ENCODE results near the gene PALB2.
"Not testable (repeated sequence)": the region's sequence is repeated elsewhere in the genome, so short reads cannot be mapped to it uniquely, and the experiment has no call there.

PALB2 gene

DNA sequence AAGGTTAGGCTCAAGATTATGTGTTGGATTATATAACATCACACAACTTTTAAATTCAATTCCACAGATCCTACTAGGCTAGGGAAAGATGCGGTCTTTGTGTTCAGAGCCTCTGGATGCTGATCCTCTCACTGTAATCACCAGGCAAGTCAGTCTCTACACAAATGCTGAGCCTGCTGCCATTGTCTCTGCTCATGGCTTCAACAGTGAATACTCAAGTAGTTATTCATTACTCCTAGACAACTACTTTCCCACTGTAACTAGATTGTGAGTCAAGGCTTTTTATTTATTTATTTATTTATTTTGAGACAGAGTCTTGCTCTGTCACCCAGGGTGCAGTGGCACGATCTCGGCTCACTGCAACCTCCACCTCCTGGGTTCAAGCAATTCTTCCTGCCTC is 29.2 kb downstream of the PALB2 start:
- no peak overlapping the region for H3K4me3 ChIP-seq (ENCODE audit: low read length)
- TF ChIP-seq, protein P1, sequence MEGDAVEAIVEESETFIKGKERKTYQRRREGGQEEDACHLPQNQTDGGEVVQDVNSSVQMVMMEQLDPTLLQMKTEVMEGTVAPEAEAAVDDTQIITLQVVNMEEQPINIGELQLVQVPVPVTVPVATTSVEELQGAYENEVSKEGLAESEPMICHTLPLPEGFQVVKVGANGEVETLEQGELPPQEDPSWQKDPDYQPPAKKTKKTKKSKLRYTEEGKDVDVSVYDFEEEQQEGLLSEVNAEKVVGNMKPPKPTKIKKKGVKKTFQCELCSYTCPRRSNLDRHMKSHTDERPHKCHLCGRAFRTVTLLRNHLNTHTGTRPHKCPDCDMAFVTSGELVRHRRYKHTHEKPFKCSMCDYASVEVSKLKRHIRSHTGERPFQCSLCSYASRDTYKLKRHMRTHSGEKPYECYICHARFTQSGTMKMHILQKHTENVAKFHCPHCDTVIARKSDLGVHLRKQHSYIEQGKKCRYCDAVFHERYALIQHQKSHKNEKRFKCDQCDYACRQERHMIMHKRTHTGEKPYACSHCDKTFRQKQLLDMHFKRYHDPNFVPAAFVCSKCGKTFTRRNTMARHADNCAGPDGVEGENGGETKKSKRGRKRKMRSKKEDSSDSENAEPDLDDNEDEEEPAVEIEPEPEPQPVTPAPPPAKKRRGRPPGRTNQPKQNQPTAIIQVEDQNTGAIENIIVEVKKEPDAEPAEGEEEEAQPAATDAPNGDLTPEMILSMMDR (conservative IDR thresholded peaks at IDR 0.05; ENCODE audit: low read length), result no peak
- DNase-seq (ENCODE audit: low read depth), result no peak

DNA sequence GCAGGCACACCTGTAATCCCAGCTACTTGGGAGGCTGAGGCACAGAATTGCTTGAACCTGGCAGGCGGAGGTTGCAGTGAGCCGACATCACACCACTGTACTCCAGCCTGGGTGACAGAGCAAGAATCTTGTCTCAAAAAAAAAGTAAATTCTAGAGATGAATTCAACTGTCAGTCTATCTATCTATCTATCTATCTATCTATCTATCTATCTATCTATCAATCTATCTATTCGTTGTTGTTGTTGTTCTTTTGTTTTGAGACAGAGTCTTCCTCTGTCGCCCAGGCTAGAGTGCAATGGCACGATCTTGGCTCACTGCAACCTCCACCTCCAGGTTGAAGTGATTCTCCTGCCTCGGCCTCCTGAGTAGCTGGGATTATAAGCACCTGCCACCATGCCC is 30.2 kb downstream of the PALB2 start:
- not testable (repeated sequence) for H3K4me3 ChIP-seq (ENCODE audit: low read length); DNase-seq (ENCODE audit: low read depth)

DNA sequence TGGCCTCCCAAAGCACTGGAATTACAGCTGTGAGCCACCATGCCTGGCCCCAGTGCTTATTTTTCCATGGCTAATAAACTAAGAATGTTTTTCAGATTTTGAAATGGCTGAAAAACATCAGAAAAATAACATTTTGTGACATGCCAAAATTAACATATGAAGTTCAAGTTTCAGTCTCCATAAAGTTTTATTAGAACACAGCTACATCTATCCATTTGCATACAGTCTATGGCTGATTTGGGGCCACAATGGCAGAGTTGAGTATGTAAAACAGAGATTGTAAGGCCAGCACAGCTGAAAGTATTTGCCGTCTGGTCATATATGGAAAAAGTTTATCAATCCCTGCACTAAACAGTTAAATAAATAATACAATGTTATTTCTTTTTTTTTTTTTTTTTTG is 31.2 kb downstream of the PALB2 start:
- DNase-seq (ENCODE audit: low read depth), result no peak
- no peak overlapping the region for H3K4me3 ChIP-seq (ENCODE audit: low read length)
- TF ChIP-seq, protein P1 (conservative IDR thresholded peaks at IDR 0.05; ENCODE audit: low read length), result no peak

DNA sequence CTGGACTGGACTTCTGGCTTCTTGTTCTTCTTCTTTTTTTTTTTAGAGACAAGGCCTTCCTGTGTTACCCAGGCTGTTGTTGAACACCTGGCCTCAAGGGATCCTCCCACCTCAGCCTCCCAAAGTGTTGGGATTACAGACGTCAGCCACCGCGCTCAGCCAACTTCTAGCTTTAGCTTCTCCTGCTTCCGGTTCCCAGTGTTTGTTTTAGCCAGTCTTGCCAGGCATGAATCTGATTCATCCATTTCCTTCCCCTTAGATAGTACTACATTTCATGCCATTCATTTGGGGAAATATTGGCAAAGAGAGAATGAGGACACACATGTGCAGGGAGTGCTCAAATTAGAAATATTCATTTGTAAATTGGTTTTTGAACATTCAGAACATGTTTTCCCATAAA is 32.9 kb downstream of the PALB2 start:
- DNase-seq (ENCODE audit: low read depth), result no peak
- no peak overlapping the region for H3K4me3 ChIP-seq (ENCODE audit: low read length)
- TF ChIP-seq, protein P1 (conservative IDR thresholded peaks at IDR 0.05; ENCODE audit: low read length), result no peak

DNA sequence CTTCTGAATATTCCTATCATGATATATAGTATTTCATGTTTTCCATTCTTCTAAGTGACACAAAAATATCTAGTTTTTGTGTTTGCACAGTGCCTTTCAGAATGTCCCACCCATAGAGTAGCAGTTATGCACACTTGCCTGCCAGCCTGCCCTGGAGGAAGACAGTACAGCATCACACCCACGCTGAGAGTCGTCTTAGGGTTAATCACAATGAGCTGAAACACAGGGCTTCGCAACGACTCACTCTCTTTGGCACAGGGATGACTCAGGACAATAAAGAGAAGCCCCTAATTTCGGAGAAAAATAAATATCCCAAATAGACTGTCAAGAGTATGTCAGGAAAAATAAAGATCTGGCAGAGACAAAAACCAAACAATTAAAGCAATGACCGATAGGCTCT is 33.4 kb downstream of the PALB2 start:
- no peak for DNase-seq (ENCODE audit: low read depth)
- H3K4me3 ChIP-seq (ENCODE audit: low read length), result no peak overlapping the region
- TF ChIP-seq, protein P1 (conservative IDR thresholded peaks at IDR 0.05; ENCODE audit: low read length), result no peak

DNA sequence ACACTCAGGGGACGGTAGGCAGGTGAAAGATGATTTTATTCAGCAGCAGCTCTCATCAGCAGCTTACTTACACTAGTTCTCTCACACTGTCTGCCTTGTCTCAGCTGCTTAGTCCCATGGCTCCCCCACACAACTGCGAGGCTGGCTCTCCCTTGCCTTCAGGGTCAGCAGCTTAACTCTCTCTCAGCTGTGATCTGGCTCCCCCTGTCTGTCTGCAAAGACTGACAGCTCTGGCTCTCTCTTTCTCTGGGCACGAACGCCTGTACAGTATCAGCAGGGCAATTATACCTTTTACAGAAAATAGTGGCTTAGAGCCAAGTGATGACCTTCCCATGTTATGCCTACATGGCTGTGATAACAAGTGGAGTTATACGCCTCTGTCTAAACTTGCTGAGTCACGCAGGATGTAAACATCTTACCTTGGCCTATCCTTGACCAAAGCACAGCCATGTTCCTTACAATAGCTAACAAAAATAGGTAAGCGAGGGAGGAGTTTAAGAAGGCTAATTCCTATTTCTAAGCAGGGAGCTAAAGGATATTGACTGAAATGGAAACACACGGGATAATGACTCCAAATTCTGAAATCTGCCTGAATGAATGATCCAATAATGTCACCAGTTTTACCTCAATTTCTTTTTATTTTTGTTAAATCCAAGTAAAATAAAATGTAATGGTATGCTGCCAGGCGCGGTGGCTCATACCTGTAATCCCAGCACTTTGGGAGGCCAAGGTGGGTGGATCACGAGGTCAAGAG is 43.9 kb downstream of the PALB2 start:
- TF ChIP-seq, protein P1 (conservative IDR thresholded peaks at IDR 0.05; ENCODE audit: low read length), result no peak
- no peak for DNase-seq (ENCODE audit: low read depth)
- H3K4me3 ChIP-seq (ENCODE audit: low read length), result no peak overlapping the region

DNA sequence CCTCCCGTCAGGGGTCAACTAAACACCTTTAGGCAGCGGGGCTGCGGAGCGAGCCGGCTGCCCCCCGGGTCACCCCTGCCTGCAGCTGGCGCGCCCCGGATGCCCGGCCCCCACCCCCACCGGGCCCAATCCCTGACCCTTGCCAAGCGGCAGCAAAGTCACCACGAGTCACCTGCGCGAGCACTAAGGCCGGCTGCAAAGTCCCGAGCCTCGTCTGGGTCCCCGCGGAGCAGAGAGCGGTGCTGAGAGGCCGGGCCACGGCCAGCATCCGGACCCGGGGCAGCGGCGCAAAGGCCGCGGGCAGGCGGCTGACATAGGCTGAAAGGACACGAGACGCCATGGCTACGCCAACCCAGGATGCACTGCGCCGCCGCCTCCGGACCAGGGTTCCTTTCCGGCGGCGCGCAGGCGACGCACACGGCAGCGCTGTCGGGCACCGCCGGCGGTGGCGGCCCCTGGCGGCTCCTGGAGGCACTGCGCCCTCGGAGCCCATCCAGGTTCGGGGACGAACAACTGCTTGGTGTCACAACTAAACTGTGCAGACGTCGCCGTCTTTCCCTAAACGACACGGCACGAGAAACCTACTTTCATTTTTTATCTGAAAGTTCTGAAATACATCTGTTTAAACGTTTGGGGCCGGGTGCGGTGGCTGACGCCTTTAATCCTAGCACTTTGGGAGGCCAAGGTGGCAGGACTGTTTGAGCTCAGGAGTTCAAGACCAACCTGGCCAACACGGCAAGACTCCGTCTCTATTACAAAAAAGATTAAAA is 45.0 kb downstream of the PALB2 start, which contains the start of gene NDUFAB1:
NDUFAB1 (minus strand) TSS at position 366 of the 770 bp plus-strand sequence; CDS start at position 340, 26 bp downstream.
- peak within 1 kb of the TSS; percentile 98 for H3K4me3 ChIP-seq (ENCODE audit: low read length)
- TF ChIP-seq, protein P1 (conservative IDR thresholded peaks at IDR 0.05; ENCODE audit: low read length), result peak; percentile 57
- peak; percentile 85 for DNase-seq (ENCODE audit: low read depth)

Measured in AG10803 (cell line).